ENCODE data around the gene RNF144B. TPM values are rescaled to one million over a fixed set of nuclear protein-coding genes. Genes with fewer than 3 reads are reported as not detected.

RNF144B gene
- total RNA-seq, 2 donors from 2014 or later = 1.4 to 1.5 TPM

- no peaks in the 10 kb centered on the region for H3K27me3 Mint-ChIP-seq (ENCODE audit: insufficient read depth)
- no peaks in the 10 kb centered on the region for H3K36me3 Mint-ChIP-seq (ENCODE audit: low read depth)
- H3K9ac ChIP-seq (ENCODE audit: extremely low read depth, low read length, poor library complexity, severe bottlenecking) = no peak overlapping the region
- no peaks in the 10 kb centered on the region for H3K27me3 ChIP-seq (ENCODE audit: control insufficient read depth, insufficient read depth, low read length, poor library complexity, severe bottlenecking)
- TF ChIP-seq CTCF (conservative IDR thresholded peaks at IDR 0.05) = no peak
- H3K36me3 ChIP-seq (ENCODE audit: control insufficient read depth, insufficient read depth, low read length) = no peaks in the 10 kb centered on the region
- H3K4me1 ChIP-seq (ENCODE audit: control insufficient read depth, insufficient read depth, low read length) = no peaks in the 10 kb centered on the region
- H3K4me1 Mint-ChIP-seq = no peaks in the 10 kb centered on the region
- H3K9me3 ChIP-seq (ENCODE audit: control insufficient read depth, low read length) = no peaks in the 10 kb centered on the region
- H3K27ac ChIP-seq (ENCODE audit: low read depth, low read length) = no peak overlapping the region
- 74 to 89% methylated on average over 2 to 5 of the region's 5 CpGs for WGBS, 2 experiments (ENCODE audit: insufficient coverage in 1 of 2, insufficient read length in 1 of 2)
- no peak overlapping the region for H3K4me3 ChIP-seq (ENCODE audit: low read length)
- DNase-seq = no peak
- H3K4me3 Mint-ChIP-seq = no peak overlapping the region
- no peak overlapping the region for H3K27ac Mint-ChIP-seq
- no peaks in the 10 kb centered on the region for H3K9me3 Mint-ChIP-seq
Observed at GRCh38 chr6:18444111-18444510, 57.0 kb downstream of the RNF144B start.

GRCh38 chr6:18445228-18445627 is 58.1 kb downstream of the RNF144B start:
- Histone ChIP-seq H3K27me3 (ENCODE audit: control insufficient read depth, insufficient read depth, low read length, poor library complexity, severe bottlenecking) (no peaks in the 10 kb centered on the region), H3K4me1 (ENCODE audit: control insufficient read depth, insufficient read depth, low read length) (no peaks in the 10 kb centered on the region), H3K9ac (ENCODE audit: extremely low read depth, low read length, poor library complexity, severe bottlenecking) (no peak overlapping the region), H3K4me3 (ENCODE audit: low read length) (no peak overlapping the region), H3K9me3 (ENCODE audit: control insufficient read depth, low read length) (no peaks in the 10 kb centered on the region), H3K27ac (ENCODE audit: low read depth, low read length) (no peak overlapping the region), H3K36me3 (ENCODE audit: control insufficient read depth, insufficient read depth, low read length) (no peaks in the 10 kb centered on the region)
- H3K36me3 Mint-ChIP-seq (ENCODE audit: low read depth) = no peaks in the 10 kb centered on the region
- no peak for DNase-seq
- no peaks in the 10 kb centered on the region for H3K9me3 Mint-ChIP-seq
- H3K4me3 Mint-ChIP-seq = no peak overlapping the region
- H3K27me3 Mint-ChIP-seq (ENCODE audit: insufficient read depth) = no peaks in the 10 kb centered on the region
- peaks cover 3% of the 10 kb centered on the region for H3K4me1 Mint-ChIP-seq
- H3K27ac Mint-ChIP-seq = no peak overlapping the region
- TF ChIP-seq CTCF (conservative IDR thresholded peaks at IDR 0.05) = no peak
- 100% methylated on average over 1 of the region's 1 CpG; no CpG with 5 or more reads in 1 of the 2 experiments for WGBS, 2 experiments (ENCODE audit: insufficient coverage in 1 of 2, insufficient read length in 1 of 2)

DNA sequence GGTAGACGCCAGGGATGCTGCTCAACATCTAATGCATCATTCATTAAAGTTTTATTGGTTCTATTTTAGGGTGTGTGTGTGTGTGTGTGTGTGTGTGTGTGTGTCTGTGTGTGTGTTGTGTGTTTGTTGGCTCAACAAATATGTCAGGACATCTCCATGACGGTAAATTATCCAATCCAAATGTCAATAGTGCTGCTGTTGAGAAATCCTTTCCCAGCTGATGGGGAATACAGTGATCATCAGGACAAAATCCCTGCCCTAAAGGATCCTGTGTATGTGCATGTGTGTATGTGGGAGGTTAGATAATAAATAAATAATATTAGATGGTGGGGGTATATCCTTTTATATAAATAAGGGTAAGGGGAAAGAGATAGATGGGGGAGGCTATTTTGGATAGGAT is 59.6 kb downstream of the RNF144B start:
- Mint-ChIP-seq H3K4me3 (no peak overlapping the region), H3K4me1 (peaks cover 9% of the 10 kb centered on the region), H3K27me3 (ENCODE audit: insufficient read depth) (no peaks in the 10 kb centered on the region), H3K27ac (no peak overlapping the region), H3K9me3 (no peaks in the 10 kb centered on the region), H3K36me3 (ENCODE audit: low read depth) (no peaks in the 10 kb centered on the region)
- 95% methylated on average over 2 of the region's 2 CpGs; no CpG with 5 or more reads in 1 of the 2 experiments for WGBS, 2 experiments (ENCODE audit: insufficient coverage in 1 of 2, insufficient read length in 1 of 2)
- Histone ChIP-seq H3K9ac (ENCODE audit: extremely low read depth, low read length, poor library complexity, severe bottlenecking) (no peak overlapping the region), H3K27ac (ENCODE audit: low read depth, low read length) (no peak overlapping the region), H3K4me1 (ENCODE audit: control insufficient read depth, insufficient read depth, low read length) (no peaks in the 10 kb centered on the region), H3K36me3 (ENCODE audit: control insufficient read depth, insufficient read depth, low read length) (no peaks in the 10 kb centered on the region), H3K27me3 (ENCODE audit: control insufficient read depth, insufficient read depth, low read length, poor library complexity, severe bottlenecking) (no peaks in the 10 kb centered on the region), H3K4me3 (ENCODE audit: low read length) (no peak overlapping the region), H3K9me3 (ENCODE audit: control insufficient read depth, low read length) (no peaks in the 10 kb centered on the region)
- TF ChIP-seq CTCF (conservative IDR thresholded peaks at IDR 0.05) = no peak
- DNase-seq = no peak

Data from endodermal cell (in vitro differentiated cells).